Measurements from ENCODE around the gene RUFY3. TPM values are rescaled to one million over a fixed set of nuclear protein-coding genes. Genes with fewer than 3 reads are reported as not detected.

RUFY3 gene
- total and polyA plus RNA-seq, 2 of the 4 experiments (the other 2 are of a cell fraction) = 19.6 to 28.9 TPM

DNA sequence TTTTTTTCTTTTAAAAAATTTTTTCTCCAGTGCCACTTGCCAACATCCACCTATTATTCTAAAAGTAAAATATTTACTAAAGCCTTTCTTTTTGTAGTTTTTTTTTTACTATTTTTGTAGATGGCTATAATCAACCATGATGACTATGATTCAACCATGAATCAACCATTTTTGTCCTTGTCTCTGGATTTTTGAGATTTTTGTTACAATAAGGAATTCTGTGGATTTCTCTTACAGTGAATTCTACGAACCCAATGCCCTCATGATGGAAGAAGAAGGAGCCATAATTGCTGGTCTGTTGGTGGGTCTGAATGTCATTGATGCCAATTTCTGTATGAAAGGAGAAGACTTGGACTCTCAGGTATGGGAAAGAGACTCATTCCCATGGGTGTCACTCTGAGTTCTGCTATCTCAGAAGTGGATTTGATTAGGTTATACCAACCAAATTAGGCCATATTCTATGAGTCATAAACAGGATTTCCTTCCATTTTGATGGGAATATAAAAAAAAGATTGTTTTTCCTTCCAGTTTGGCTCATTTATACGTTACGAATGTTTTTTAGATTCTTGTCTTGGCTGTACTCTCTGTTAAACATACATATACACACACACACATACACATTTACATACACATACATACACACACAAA is 46.7 kb downstream of the RUFY3 start:
- peak overlapping the region; percentile 49 for H2BK5ac ChIP-seq (ENCODE audit: low read depth, low read length, poor library complexity, severe bottlenecking)
- no peak overlapping the region for H3K56ac ChIP-seq (ENCODE audit: extremely low read depth, insufficient read depth, low read length)
- peaks cover 41% of the 10 kb centered on the region for H3K36me3 ChIP-seq (ENCODE audit: control insufficient read depth, insufficient read depth, low read length)
- H3K4ac ChIP-seq (ENCODE audit: low read depth, low read length) = no peak overlapping the region
- dilution Hi-C loops (cut with HindIII; ENCODE audit: low sequenced_read_pairs, unreplicated experiment) = no loop called here
- no peaks in the 10 kb centered on the region for H4K20me1 ChIP-seq (ENCODE audit: insufficient read depth, low read length)
- no peak overlapping the region for H2BK15ac ChIP-seq (ENCODE audit: low read depth, low read length)
- H2AK9ac ChIP-seq (replicated peaks; ENCODE audit: low read depth, low read length, poor library complexity) = no peak overlapping the region
- no peak overlapping the region for H3K4me3 ChIP-seq (ENCODE audit: insufficient read depth, low read depth, low read length)
- peak overlapping the region in 1 of 2 experiments; percentile 4; a peak in 1 of 4 replicates for H4K8ac ChIP-seq (ENCODE audit: low read depth in 2 of 2, low read length in 2 of 2)
- intact Hi-C loops (cut with micrococcal nuclease) = no loop called here
- no CpG with 5 or more reads among the region's 3 CpGs for WGBS, 2 experiments (ENCODE audit: extremely low coverage in 2 of 2, insufficient read length in 1 of 2)
- H2AK5ac ChIP-seq (ENCODE audit: low read depth, low read length) = peak overlapping the region; percentile 75
- ChIA-PET POLR2A (ENCODE audit: unreplicated experiment) (no interaction called here), CTCF (no interaction called here)
- in situ Hi-C loops (cut with MboI; ENCODE audit: low sequenced_read_pairs) = no loop called here
- no peak overlapping the region; the same call in 1 of the 2 replicates for H3K18ac ChIP-seq (ENCODE audit: low read depth, low read length)
- H2BK20ac ChIP-seq (ENCODE audit: low read depth, low read length) = no peak overlapping the region
- H2BK120ac ChIP-seq (ENCODE audit: low read depth, low read length) = peak overlapping the region; percentile 45; the same call in 1 of the 2 replicates
- no peak overlapping the region for H3K27ac ChIP-seq (ENCODE audit: insufficient read depth, low read length)
- H3K9me1 ChIP-seq (ENCODE audit: insufficient read depth, low read length) = no peaks in the 10 kb centered on the region; the same call in 1 of the 2 replicates
- peak overlapping the region; percentile 67; the same call in 1 of the 2 replicates for H3K23ac ChIP-seq (ENCODE audit: low read depth, low read length)
- H4K91ac ChIP-seq (ENCODE audit: insufficient read depth, low read depth, low read length) = no peak overlapping the region
- peaks cover 4 to 9% of the 10 kb centered on the region in 2 experiments; a peak in 2 of 4 replicates for H3K79me1 ChIP-seq (ENCODE audit: low read depth in 1 of 2, low read length in 2 of 2)
- BruUV-seq (replicated peaks) = no TSS peak
- no peak overlapping the region for H4K5ac ChIP-seq (ENCODE audit: low read depth, low read length)
- ATAC-seq (ENCODE audit: low read depth) = no peak
- peak overlapping the region; percentile 54; the same call in 1 of the 2 replicates for H3K4me2 ChIP-seq (ENCODE audit: low read depth, low read length)
- DNase-seq = peak; percentile 34
- H3K27me3 ChIP-seq (ENCODE audit: control insufficient read depth, insufficient read depth, low read length) = no peaks in the 10 kb centered on the region
- no peaks in the 10 kb centered on the region; the same call in 1 of the 2 replicates for H3K4me1 ChIP-seq (ENCODE audit: control insufficient read depth, insufficient read depth, low read length)
- 0 out of 2 replicates have a peak overlapping the region, but pooled peaks have one; percentile 53 for H3K14ac ChIP-seq (replicated peaks; ENCODE audit: low read depth, low read length)
- no peak overlapping the region for H3K9ac ChIP-seq (ENCODE audit: low read depth, low read length)
- TF ChIP-seq SMC3 (IDR thresholded peaks at IDR 0.05; ENCODE audit: low read depth, low read length) (no peak), MAFK (IDR thresholded peaks at IDR 0.05; ENCODE audit: low read depth, low read length) (no peak), POLR2A (IDR thresholded peaks at IDR 0.05; ENCODE audit: low read depth, low read length) (no peak), RCOR1 (IDR thresholded peaks at IDR 0.05; ENCODE audit: insufficient replicate concordance, low read length) (no peak), NFE2L2 (IDR thresholded peaks at IDR 0.05; ENCODE audit: low read depth, low read length) (no peak), MXI1 (IDR thresholded peaks at IDR 0.05; ENCODE audit: borderline replicate concordance, low read depth, low read length) (no peak), CEBPB (IDR thresholded peaks at IDR 0.05; ENCODE audit: low read depth, low read length) (no peak)
- TF ChIP-seq, protein P1, sequence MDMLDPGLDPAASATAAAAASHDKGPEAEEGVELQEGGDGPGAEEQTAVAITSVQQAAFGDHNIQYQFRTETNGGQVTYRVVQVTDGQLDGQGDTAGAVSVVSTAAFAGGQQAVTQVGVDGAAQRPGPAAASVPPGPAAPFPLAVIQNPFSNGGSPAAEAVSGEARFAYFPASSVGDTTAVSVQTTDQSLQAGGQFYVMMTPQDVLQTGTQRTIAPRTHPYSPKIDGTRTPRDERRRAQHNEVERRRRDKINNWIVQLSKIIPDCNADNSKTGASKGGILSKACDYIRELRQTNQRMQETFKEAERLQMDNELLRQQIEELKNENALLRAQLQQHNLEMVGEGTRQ (IDR thresholded peaks at IDR 0.05; ENCODE audit: low read depth, low read length) = no peak
- TF ChIP-seq, protein P2, sequence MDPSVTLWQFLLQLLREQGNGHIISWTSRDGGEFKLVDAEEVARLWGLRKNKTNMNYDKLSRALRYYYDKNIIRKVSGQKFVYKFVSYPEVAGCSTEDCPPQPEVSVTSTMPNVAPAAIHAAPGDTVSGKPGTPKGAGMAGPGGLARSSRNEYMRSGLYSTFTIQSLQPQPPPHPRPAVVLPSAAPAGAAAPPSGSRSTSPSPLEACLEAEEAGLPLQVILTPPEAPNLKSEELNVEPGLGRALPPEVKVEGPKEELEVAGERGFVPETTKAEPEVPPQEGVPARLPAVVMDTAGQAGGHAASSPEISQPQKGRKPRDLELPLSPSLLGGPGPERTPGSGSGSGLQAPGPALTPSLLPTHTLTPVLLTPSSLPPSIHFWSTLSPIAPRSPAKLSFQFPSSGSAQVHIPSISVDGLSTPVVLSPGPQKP (IDR thresholded peaks at IDR 0.05; ENCODE audit: borderline replicate concordance, low read depth, low read length) = no peak
- TF ChIP-seq, protein P3, sequence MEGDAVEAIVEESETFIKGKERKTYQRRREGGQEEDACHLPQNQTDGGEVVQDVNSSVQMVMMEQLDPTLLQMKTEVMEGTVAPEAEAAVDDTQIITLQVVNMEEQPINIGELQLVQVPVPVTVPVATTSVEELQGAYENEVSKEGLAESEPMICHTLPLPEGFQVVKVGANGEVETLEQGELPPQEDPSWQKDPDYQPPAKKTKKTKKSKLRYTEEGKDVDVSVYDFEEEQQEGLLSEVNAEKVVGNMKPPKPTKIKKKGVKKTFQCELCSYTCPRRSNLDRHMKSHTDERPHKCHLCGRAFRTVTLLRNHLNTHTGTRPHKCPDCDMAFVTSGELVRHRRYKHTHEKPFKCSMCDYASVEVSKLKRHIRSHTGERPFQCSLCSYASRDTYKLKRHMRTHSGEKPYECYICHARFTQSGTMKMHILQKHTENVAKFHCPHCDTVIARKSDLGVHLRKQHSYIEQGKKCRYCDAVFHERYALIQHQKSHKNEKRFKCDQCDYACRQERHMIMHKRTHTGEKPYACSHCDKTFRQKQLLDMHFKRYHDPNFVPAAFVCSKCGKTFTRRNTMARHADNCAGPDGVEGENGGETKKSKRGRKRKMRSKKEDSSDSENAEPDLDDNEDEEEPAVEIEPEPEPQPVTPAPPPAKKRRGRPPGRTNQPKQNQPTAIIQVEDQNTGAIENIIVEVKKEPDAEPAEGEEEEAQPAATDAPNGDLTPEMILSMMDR (conservative IDR thresholded peaks at IDR 0.05; ENCODE audit: low read depth, low read length) = no peak
- no peak overlapping the region for H2AFZ ChIP-seq (replicated peaks; ENCODE audit: low read length, poor library complexity)
- H3K9me3 ChIP-seq (ENCODE audit: control insufficient read depth, insufficient read depth, low read length) = no peaks in the 10 kb centered on the region

All from IMR-90 (cell line).